Loucy (cell line): ENCODE data around the gene ASIC4.

Experiments
- H2AFZ ChIP-seq: fragments of 200-600 bp; sonication (generic); 2 replicates; pipeline ENCODE4 v1.6.0; 2016; ENCODE audit warnings: antibody characterized with exemption, mild to moderate bottlenecking, low read length, moderate library complexity
- H3F3A ChIP-seq: fragments of 200-600 bp; 2 replicates; pipeline ENCODE4 v1.6.0; 2016; ENCODE audit warnings: antibody characterized with exemption, low read depth, mild to moderate bottlenecking
- H3K27me3 ChIP-seq: fragments of 200-600 bp; sonication (generic); 2 replicates; pipeline ENCODE4 v1.6.1; 2014; ENCODE audit warnings: low read length, mild to moderate bottlenecking; ENCODE audit not compliant: insufficient read depth, poor library complexity, severe bottlenecking
- H3K36me3 ChIP-seq: fragments of 200-600 bp; sonication (generic); 2 replicates; pipeline ENCODE4 v1.6.1; 2016; ENCODE audit warnings: low read length; ENCODE audit not compliant: insufficient read depth
- H3K4me1 ChIP-seq: fragments of 200-600 bp; sonication (generic); 2 replicates; pipeline ENCODE4 v1.5.1; 2014; ENCODE audit warnings: low read length, mild to moderate bottlenecking; ENCODE audit not compliant: insufficient read depth, poor library complexity, severe bottlenecking
- H3K4me2 ChIP-seq: fragments of 200-600 bp; sonication (generic); 2 replicates; pipeline ENCODE4 v1.6.0; 2014; ENCODE audit warnings: antibody characterized with exemption, low read length, low read depth, mild to moderate bottlenecking; ENCODE audit not compliant: poor library complexity, severe bottlenecking
- H3K4me3 ChIP-seq: fragments of 200-600 bp; sonication (generic); 2 replicates; pipeline ENCODE4 v1.5.1; 2014; ENCODE audit warnings: low read length, mild to moderate bottlenecking, mixed read lengths; ENCODE audit not compliant: poor library complexity, severe bottlenecking
- H3K79me2 ChIP-seq: fragments of 200-600 bp; sonication (generic); 2 replicates; pipeline ENCODE4 v1.6.1; 2014; ENCODE audit warnings: low read length; ENCODE audit not compliant: insufficient read depth
- H3K9ac ChIP-seq: fragments of 200-600 bp; sonication (generic); 2 replicates; pipeline ENCODE4 v1.6.0; 2014; ENCODE audit warnings: mild to moderate bottlenecking, low read depth, low read length, moderate library complexity; ENCODE audit not compliant: poor library complexity, severe bottlenecking
- H3K9me2 ChIP-seq: fragments of 200-600 bp; sonication (generic); replicated peaks from 2 replicates; pipeline ENCODE4 v1.6.1; 2016; ENCODE audit warnings: low read depth, low read length, mixed read lengths
- H3K9me3 ChIP-seq: fragments of 200-600 bp; sonication (generic); 2 replicates; pipeline ENCODE4 v1.6.1; 2014; ENCODE audit warnings: mild to moderate bottlenecking, antibody characterized with exemption, low read length, low read depth; ENCODE audit not compliant: insufficient read depth
- H4K20me1 ChIP-seq: fragments of 200-600 bp; sonication (generic); 2 replicates; pipeline ENCODE4 v1.6.0; 2014; ENCODE audit warnings: antibody characterized with exemption, low read length, mild to moderate bottlenecking; ENCODE audit not compliant: insufficient read depth, poor library complexity, severe bottlenecking
- EZH2phosphoT487 ChIP-seq: fragments of 200-600 bp; IDR thresholded peaks from 2 replicates; pipeline ENCODE4 v1.6.1; 2018; ENCODE audit warnings: antibody characterized with exemption, mild to moderate bottlenecking, moderate library complexity, borderline replicate concordance
- TF ChIP-seq, protein P1 (sequence below): fragments of 200-600 bp; sonication (generic); conservative IDR thresholded peaks from 2 replicates; pipeline ENCODE4 v1.5.1; 2014; ENCODE audit warnings: mild to moderate bottlenecking, antibody characterized with exemption, low read length

Gene ASIC4

GRCh38 chr2:219473511-219473910 is 40.8 kb upstream of the ASIC4 start:
- Histone ChIP-seq H2AFZ (no peak overlapping the region), H3K9me3 (no peaks in the 10 kb centered on the region), H3K36me3 (no peaks in the 10 kb centered on the region), H3K4me1 (no peaks in the 10 kb centered on the region), H3K27me3 (no peaks in the 10 kb centered on the region), H3K9me2 (no peaks in the 10 kb centered on the region), H3K4me2 (no peak overlapping the region), H3F3A (no peaks in the 10 kb centered on the region), H3K4me3 (no peak overlapping the region), H3K79me2 (no peaks in the 10 kb centered on the region), H4K20me1 (no peaks in the 10 kb centered on the region), H3K9ac (no peak overlapping the region)
- no peak for TF ChIP-seq EZH2phosphoT487
- TF ChIP-seq, protein P1, sequence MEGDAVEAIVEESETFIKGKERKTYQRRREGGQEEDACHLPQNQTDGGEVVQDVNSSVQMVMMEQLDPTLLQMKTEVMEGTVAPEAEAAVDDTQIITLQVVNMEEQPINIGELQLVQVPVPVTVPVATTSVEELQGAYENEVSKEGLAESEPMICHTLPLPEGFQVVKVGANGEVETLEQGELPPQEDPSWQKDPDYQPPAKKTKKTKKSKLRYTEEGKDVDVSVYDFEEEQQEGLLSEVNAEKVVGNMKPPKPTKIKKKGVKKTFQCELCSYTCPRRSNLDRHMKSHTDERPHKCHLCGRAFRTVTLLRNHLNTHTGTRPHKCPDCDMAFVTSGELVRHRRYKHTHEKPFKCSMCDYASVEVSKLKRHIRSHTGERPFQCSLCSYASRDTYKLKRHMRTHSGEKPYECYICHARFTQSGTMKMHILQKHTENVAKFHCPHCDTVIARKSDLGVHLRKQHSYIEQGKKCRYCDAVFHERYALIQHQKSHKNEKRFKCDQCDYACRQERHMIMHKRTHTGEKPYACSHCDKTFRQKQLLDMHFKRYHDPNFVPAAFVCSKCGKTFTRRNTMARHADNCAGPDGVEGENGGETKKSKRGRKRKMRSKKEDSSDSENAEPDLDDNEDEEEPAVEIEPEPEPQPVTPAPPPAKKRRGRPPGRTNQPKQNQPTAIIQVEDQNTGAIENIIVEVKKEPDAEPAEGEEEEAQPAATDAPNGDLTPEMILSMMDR, result no peak

GRCh38 chr2:219474285-219475060 is 39.8 kb upstream of the ASIC4 start:
- no peak for TF ChIP-seq EZH2phosphoT487
- TF ChIP-seq, protein P1, result no peak
- Histone ChIP-seq H3K9me2 (no peaks in the 10 kb centered on the region), H3K36me3 (no peaks in the 10 kb centered on the region), H3K4me3 (no peak overlapping the region), H2AFZ (no peak overlapping the region), H3K9me3 (no peaks in the 10 kb centered on the region), H3F3A (no peaks in the 10 kb centered on the region), H4K20me1 (no peaks in the 10 kb centered on the region), H3K9ac (no peak overlapping the region), H3K4me2 (no peak overlapping the region), H3K4me1 (no peaks in the 10 kb centered on the region), H3K27me3 (no peaks in the 10 kb centered on the region), H3K79me2 (no peaks in the 10 kb centered on the region)

- H3K4me2 ChIP-seq, result no peak overlapping the region
- no peaks in the 10 kb centered on the region for H3K9me3 ChIP-seq
- H3K79me2 ChIP-seq, result no peaks in the 10 kb centered on the region
- H3K4me3 ChIP-seq, result no peak overlapping the region
- no peaks in the 10 kb centered on the region for H3F3A ChIP-seq
- TF ChIP-seq, protein P1, result no peak
- no peak for TF ChIP-seq EZH2phosphoT487
- no peak overlapping the region for H2AFZ ChIP-seq
- no peak overlapping the region for H3K9ac ChIP-seq
- H3K9me2 ChIP-seq, result no peaks in the 10 kb centered on the region
- no peaks in the 10 kb centered on the region for H3K36me3 ChIP-seq
- no peaks in the 10 kb centered on the region for H3K4me1 ChIP-seq
- no peaks in the 10 kb centered on the region for H3K27me3 ChIP-seq
- H4K20me1 ChIP-seq, result no peaks in the 10 kb centered on the region
These were observed 39.0 kb upstream of the ASIC4 start for GRCh38 chr2:219475278-219475677.
